Hepatocyte (in vitro differentiated cells): ENCODE results near the gene MBD5.

Experiments used
- CTCF ChIP-seq: fragments of 200-600 bp; sonication (generic); IDR thresholded peaks from 2 replicates; pipeline ENCODE4 v1.5.1; 2016; ENCODE audit warnings: antibody characterized with exemption, mild to moderate bottlenecking; ENCODE audit not compliant: poor library complexity
- EZH2 ChIP-seq: fragments of 200-600 bp; sonication (generic); IDR thresholded peaks from 2 replicates; pipeline ENCODE4 v1.6.1; 2016; ENCODE audit warnings: antibody characterized with exemption, mild to moderate bottlenecking, borderline replicate concordance

DNA sequence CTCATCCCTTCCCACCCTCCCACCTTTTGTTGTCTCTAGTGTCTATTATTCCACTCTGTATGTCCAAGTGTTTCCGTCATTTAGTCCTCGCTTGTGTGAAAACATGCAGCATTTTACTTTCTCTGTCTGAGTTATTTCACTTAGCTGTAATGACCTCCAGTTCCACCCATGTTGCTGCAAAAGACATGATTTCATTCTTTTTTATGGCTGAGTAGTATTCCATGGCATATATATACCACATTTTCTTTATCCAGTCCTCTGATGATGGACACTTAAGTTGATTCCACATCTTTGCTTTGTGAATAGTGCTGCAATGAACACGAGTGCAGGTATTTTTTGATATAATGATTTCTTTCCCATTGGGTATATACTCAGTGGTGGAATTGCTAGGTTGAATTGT lies 296.7 kb downstream of the MBD5 start:
- TF ChIP-seq CTCF (no peak), EZH2 (no peak)
